Loucy (cell line): ENCODE measurements around the gene TMTC4.

Experiments used
- H2AFZ ChIP-seq: fragments of 200-600 bp; sonication (generic); 2 replicates; pipeline ENCODE4 v1.6.0; 2016; ENCODE audit warnings: antibody characterized with exemption, mild to moderate bottlenecking, low read length, moderate library complexity
- H3F3A ChIP-seq: fragments of 200-600 bp; 2 replicates; pipeline ENCODE4 v1.6.0; 2016; ENCODE audit warnings: antibody characterized with exemption, low read depth, mild to moderate bottlenecking
- H3K27me3 ChIP-seq: fragments of 200-600 bp; sonication (generic); 2 replicates; pipeline ENCODE4 v1.6.1; 2014; ENCODE audit warnings: low read length, mild to moderate bottlenecking; ENCODE audit not compliant: insufficient read depth, poor library complexity, severe bottlenecking
- H3K36me3 ChIP-seq: fragments of 200-600 bp; sonication (generic); 2 replicates; pipeline ENCODE4 v1.6.1; 2016; ENCODE audit warnings: low read length; ENCODE audit not compliant: insufficient read depth
- H3K4me1 ChIP-seq: fragments of 200-600 bp; sonication (generic); 2 replicates; pipeline ENCODE4 v1.5.1; 2014; ENCODE audit warnings: low read length, mild to moderate bottlenecking; ENCODE audit not compliant: insufficient read depth, poor library complexity, severe bottlenecking
- H3K4me2 ChIP-seq: fragments of 200-600 bp; sonication (generic); 2 replicates; pipeline ENCODE4 v1.6.0; 2014; ENCODE audit warnings: antibody characterized with exemption, low read length, low read depth, mild to moderate bottlenecking; ENCODE audit not compliant: poor library complexity, severe bottlenecking
- H3K4me3 ChIP-seq: fragments of 200-600 bp; sonication (generic); 2 replicates; pipeline ENCODE4 v1.5.1; 2014; ENCODE audit warnings: low read length, mild to moderate bottlenecking, mixed read lengths; ENCODE audit not compliant: poor library complexity, severe bottlenecking
- H3K79me2 ChIP-seq: fragments of 200-600 bp; sonication (generic); 2 replicates; pipeline ENCODE4 v1.6.1; 2014; ENCODE audit warnings: low read length; ENCODE audit not compliant: insufficient read depth
- H3K9ac ChIP-seq: fragments of 200-600 bp; sonication (generic); 2 replicates; pipeline ENCODE4 v1.6.0; 2014; ENCODE audit warnings: mild to moderate bottlenecking, low read depth, low read length, moderate library complexity; ENCODE audit not compliant: poor library complexity, severe bottlenecking
- H3K9me2 ChIP-seq: fragments of 200-600 bp; sonication (generic); replicated peaks from 2 replicates; pipeline ENCODE4 v1.6.1; 2016; ENCODE audit warnings: low read depth, low read length, mixed read lengths
- H3K9me3 ChIP-seq: fragments of 200-600 bp; sonication (generic); 2 replicates; pipeline ENCODE4 v1.6.1; 2014; ENCODE audit warnings: mild to moderate bottlenecking, antibody characterized with exemption, low read length, low read depth; ENCODE audit not compliant: insufficient read depth
- H4K20me1 ChIP-seq: fragments of 200-600 bp; sonication (generic); 2 replicates; pipeline ENCODE4 v1.6.0; 2014; ENCODE audit warnings: antibody characterized with exemption, low read length, mild to moderate bottlenecking; ENCODE audit not compliant: insufficient read depth, poor library complexity, severe bottlenecking
- EZH2phosphoT487 ChIP-seq: fragments of 200-600 bp; IDR thresholded peaks from 2 replicates; pipeline ENCODE4 v1.6.1; 2018; ENCODE audit warnings: antibody characterized with exemption, mild to moderate bottlenecking, moderate library complexity, borderline replicate concordance
- TF ChIP-seq, protein P1 (sequence below): fragments of 200-600 bp; sonication (generic); conservative IDR thresholded peaks from 2 replicates; pipeline ENCODE4 v1.5.1; 2014; ENCODE audit warnings: mild to moderate bottlenecking, antibody characterized with exemption, low read length

Gene TMTC4

DNA sequence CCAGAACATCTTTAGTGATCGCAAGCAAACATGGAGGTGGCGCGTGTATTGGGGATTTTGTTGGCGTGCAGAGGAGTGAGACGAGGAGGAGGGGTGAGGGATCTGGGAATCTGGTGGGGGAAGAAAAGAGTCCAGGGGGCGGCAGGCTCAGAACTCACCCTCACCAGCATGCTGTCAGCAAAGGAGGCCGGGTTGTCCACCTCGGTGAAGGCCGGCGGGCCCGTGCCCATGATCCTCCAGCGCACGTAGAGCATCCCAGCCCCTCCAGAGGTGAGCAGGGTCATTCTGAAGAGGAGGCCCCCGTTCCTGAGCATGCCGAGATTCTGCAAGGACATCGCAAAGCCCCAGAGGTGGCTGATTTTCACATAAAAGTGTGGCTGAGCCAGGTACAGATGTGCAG, 37.2 kb downstream of the TMTC4 start:
- TF ChIP-seq, protein P1, sequence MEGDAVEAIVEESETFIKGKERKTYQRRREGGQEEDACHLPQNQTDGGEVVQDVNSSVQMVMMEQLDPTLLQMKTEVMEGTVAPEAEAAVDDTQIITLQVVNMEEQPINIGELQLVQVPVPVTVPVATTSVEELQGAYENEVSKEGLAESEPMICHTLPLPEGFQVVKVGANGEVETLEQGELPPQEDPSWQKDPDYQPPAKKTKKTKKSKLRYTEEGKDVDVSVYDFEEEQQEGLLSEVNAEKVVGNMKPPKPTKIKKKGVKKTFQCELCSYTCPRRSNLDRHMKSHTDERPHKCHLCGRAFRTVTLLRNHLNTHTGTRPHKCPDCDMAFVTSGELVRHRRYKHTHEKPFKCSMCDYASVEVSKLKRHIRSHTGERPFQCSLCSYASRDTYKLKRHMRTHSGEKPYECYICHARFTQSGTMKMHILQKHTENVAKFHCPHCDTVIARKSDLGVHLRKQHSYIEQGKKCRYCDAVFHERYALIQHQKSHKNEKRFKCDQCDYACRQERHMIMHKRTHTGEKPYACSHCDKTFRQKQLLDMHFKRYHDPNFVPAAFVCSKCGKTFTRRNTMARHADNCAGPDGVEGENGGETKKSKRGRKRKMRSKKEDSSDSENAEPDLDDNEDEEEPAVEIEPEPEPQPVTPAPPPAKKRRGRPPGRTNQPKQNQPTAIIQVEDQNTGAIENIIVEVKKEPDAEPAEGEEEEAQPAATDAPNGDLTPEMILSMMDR: no peak
- TF ChIP-seq EZH2phosphoT487: no peak
- no peaks in the 10 kb centered on the region for H4K20me1 ChIP-seq
- H2AFZ ChIP-seq: no peak overlapping the region
- H3K4me1 ChIP-seq: no peaks in the 10 kb centered on the region
- H3K4me2 ChIP-seq: no peak overlapping the region
- H3K9ac ChIP-seq: no peak overlapping the region
- H3K9me2 ChIP-seq: no peaks in the 10 kb centered on the region
- peaks cover 62% of the 10 kb centered on the region for H3K36me3 ChIP-seq
- H3F3A ChIP-seq: no peaks in the 10 kb centered on the region
- H3K27me3 ChIP-seq: no peaks in the 10 kb centered on the region
- H3K79me2 ChIP-seq: no peaks in the 10 kb centered on the region
- H3K9me3 ChIP-seq: no peaks in the 10 kb centered on the region
- no peak overlapping the region for H3K4me3 ChIP-seq

DNA sequence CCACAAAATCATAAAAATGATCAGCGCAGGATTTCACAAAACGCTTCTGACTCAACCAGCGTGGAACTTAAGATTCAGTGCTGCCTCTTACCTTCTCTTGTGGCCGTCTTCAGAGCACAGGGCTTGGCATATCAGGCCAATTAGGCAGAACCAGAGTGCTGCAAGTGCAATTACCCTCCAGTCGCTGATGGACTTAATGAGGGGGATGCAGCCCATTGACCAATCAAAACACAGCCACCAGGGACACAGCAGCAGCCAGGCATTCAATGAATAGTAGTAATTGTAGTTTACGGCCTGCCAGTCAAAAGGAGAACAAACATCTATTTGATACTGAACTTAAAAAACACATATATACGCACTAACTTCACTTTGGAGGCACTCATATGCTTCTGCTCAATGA, 38.2 kb downstream of the TMTC4 start:
- no peaks in the 10 kb centered on the region for H3K27me3 ChIP-seq
- no peak overlapping the region for H3K4me2 ChIP-seq
- no peaks in the 10 kb centered on the region for H3K4me1 ChIP-seq
- H3K9me2 ChIP-seq: no peaks in the 10 kb centered on the region
- H2AFZ ChIP-seq: no peak overlapping the region
- no peaks in the 10 kb centered on the region for H3K9me3 ChIP-seq
- TF ChIP-seq, protein P1: no peak
- TF ChIP-seq EZH2phosphoT487: no peak
- H3K36me3 ChIP-seq: peaks cover 65% of the 10 kb centered on the region
- H3K4me3 ChIP-seq: no peak overlapping the region
- no peak overlapping the region for H3K9ac ChIP-seq
- no peaks in the 10 kb centered on the region for H3F3A ChIP-seq
- no peaks in the 10 kb centered on the region for H4K20me1 ChIP-seq
- H3K79me2 ChIP-seq: no peaks in the 10 kb centered on the region

DNA sequence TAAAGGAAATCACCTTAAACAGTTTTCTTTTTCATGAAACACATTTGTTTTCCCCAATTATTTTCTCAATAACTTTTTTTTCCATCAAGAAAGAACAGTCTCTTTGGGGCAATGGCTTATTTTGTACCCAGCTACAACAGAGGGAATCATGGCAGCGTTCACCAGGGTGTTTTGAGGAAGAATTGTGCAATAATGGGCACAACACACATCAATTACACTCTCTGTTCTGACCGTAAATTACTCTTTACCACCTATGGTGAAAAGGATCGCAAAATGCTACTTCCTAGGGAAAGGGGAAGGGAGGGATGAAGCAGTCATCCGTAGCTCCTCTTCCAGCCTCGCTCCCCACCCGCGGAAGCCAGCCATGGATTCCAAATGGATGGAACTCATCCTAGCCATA, 38.6 kb downstream of the TMTC4 start:
- H3K79me2 ChIP-seq: no peaks in the 10 kb centered on the region
- H3K9me2 ChIP-seq: no peaks in the 10 kb centered on the region
- no peak overlapping the region for H3K4me3 ChIP-seq
- no peaks in the 10 kb centered on the region for H4K20me1 ChIP-seq
- H3K4me2 ChIP-seq: no peak overlapping the region
- no peaks in the 10 kb centered on the region for H3K27me3 ChIP-seq
- H2AFZ ChIP-seq: no peak overlapping the region
- H3K9ac ChIP-seq: no peak overlapping the region
- H3F3A ChIP-seq: no peaks in the 10 kb centered on the region
- TF ChIP-seq, protein P1: no peak
- TF ChIP-seq EZH2phosphoT487: no peak
- H3K9me3 ChIP-seq: no peaks in the 10 kb centered on the region
- peaks cover under 1% of the 10 kb centered on the region for H3K4me1 ChIP-seq
- H3K36me3 ChIP-seq: peaks cover 65% of the 10 kb centered on the region
